Measurements from ENCODE around the gene KCNA1.

The KCNA1 gene

GRCh38 chr12:4958697-4959375 lies 49.1 kb downstream of the KCNA1 start:
- DNase-seq (ENCODE audit: low read depth in 1 of 2, low spot score in 1 of 2), result no peak

- DNase-seq (ENCODE audit: low read depth in 1 of 2, low spot score in 1 of 2), result no peak
These were observed 49.7 kb downstream of the KCNA1 start for GRCh38 chr12:4959381-4959780.

- no peak for DNase-seq (ENCODE audit: low read depth in 1 of 2, low spot score in 1 of 2)
These were observed 50.3 kb downstream of the KCNA1 start for GRCh38 chr12:4960030-4960429.

- no peak for DNase-seq (ENCODE audit: low read depth in 1 of 2, low spot score in 1 of 2)
These were observed 50.8 kb downstream of the KCNA1 start for GRCh38 chr12:4960547-4960946.

- no peak for DNase-seq (ENCODE audit: low read depth in 1 of 2, low spot score in 1 of 2)
These were observed 51.6 kb downstream of the KCNA1 start for GRCh38 chr12:4961311-4961710.

- no peak for DNase-seq (ENCODE audit: low read depth in 1 of 2, low spot score in 1 of 2)
These were observed 53.1 kb downstream of the KCNA1 start for GRCh38 chr12:4962539-4963486.

All from activated T-helper 1 cell treated with anti-CD3 and anti-CD28 coated beads, Interleukin-2, amount 50 U/mL, for 16 hours (primary cell).